HAP-1 (cell line): ENCODE results near the gene YPEL1.
A peak's percentile ranks its signal among the peaks of the same experiment; 100 is the strongest.

ENCODE experiments used
- DNase-seq, 2 experiments: peaks; one replicate each; pipeline ENCODE4 v3.0.0-alpha.2; 2016 to 2020; ENCODE audit warnings: low spot score in 2 of 2
- H3K27me3 ChIP-seq: fragments of 250-450 bp; sonication (Bioruptor Pico); 2 replicates; pipeline ENCODE4 v1.5.1; 2020; ENCODE audit warnings: low read depth, mild to moderate bottlenecking, moderate library complexity
- H3K36me3 ChIP-seq: fragments of 250-450 bp; sonication (Bioruptor Pico); replicated peaks from 2 replicates; pipeline ENCODE4 v1.5.1; 2020; ENCODE audit warnings: mild to moderate bottlenecking
- H3K4me1 ChIP-seq: fragments of 250-450 bp; sonication (Bioruptor Pico); 2 replicates; pipeline ENCODE4 v1.5.1; 2020; ENCODE audit warnings: mild to moderate bottlenecking
- H3K4me3 ChIP-seq: fragments of 250-450 bp; sonication (Bioruptor Pico); 2 replicates; pipeline ENCODE4 v1.5.1; 2020; ENCODE audit warnings: mild to moderate bottlenecking, moderate library complexity
- H3K9me3 ChIP-seq: fragments of 250-450 bp; sonication (Bioruptor Pico); 2 replicates; pipeline ENCODE4 v1.5.1; 2020; ENCODE audit warnings: mild to moderate bottlenecking, moderate library complexity
- in situ Hi-C: fragments of 300-500 bp; cut with MboI; formaldehyde crosslinking; loops from 3 replicates; pipeline ENCODE4 v1.14.3; 2020; ENCODE audit warnings: low sequenced_read_pairs, inconsistent platforms, mixed read lengths

YPEL1 gene, protein sequence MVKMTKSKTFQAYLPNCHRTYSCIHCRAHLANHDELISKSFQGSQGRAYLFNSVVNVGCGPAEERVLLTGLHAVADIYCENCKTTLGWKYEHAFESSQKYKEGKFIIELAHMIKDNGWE

DNA sequence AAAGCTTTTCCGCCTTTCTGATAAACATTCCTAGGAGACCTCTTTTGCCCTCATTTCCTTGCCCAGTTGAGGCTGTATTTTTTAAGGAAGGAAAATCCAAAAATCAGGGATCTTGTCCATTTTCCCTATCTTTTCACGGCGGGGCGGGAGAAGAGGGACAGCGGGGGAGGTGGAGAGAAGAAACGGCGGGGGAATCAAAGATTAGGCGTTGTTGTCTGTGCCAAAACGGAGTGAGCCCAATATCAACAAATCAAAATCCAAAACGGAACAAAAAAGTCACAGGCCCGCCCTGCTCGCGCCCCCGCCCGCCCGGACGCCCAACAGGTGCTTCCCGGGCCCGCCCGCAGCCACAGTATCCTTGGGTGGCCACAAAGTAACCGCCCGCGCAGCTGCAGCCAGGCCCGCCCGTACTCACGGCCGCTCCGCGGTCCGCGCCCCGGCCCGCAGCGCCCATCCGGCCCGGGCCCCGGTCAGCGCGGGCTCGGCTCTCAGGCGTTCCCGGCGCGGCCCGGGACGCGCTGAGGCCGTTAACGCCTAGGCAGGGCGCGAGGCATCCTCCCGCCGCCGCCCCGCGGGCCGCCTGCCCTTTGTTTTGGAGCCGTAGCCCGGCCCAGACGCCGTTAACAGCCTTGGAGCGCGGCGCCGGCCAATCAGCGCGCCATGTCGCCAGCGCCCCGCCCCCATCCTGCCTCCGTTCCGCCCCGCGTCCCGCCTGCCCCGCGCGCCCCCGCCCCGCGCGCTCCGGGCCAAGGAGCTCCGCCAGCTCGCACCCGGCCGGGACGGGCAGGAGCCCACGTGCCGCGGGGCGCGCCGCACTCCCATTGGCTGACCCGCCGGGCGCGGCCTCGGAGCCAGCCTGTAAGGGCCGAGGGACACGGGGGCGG, at the start of gene YPEL1:
Gene YPEL1 (minus strand): TSS at position 595 of the 884 bp plus-strand sequence. CDS start 25,050 bp downstream, outside the sequence.
- Histone ChIP-seq H3K27me3 (no peaks in the 10 kb centered on the region), H3K4me1 (peaks cover 10% of the 10 kb centered on the region), H3K9me3 (no peaks in the 10 kb centered on the region), H3K4me3 (peak within 1 kb of the TSS; percentile 37), H3K36me3 (no peaks in the 10 kb centered on the region)
- in situ Hi-C loops = no loop called here
- peak; percentile 89 to 96 for DNase-seq

DNA sequence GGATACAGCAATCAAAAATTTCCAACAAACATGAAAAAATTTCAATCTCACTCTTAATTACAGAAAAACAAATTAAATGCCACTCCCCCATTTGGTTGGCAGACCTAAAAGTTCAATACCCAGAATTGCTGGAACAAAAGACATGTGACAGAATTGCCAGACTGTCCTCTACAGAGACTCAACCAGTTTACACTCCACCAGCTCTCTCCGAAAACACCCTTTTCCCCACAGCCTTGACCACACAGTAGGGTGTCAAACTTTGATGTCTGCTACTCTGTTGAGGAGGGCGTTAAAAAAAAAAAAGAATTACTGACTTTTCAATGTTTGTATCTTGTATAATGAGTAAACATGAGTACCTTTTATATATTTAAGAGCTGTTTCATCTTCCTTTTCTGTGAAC, 44.7 kb upstream of the YPEL1 start:
- DNase-seq = no peak
- Histone ChIP-seq H3K4me1 (no peaks in the 10 kb centered on the region), H3K4me3 (no peak overlapping the region), H3K27me3 (no peaks in the 10 kb centered on the region), H3K36me3 (peaks cover 10% of the 10 kb centered on the region), H3K9me3 (no peaks in the 10 kb centered on the region)
- in situ Hi-C loops = no loop called here

DNA sequence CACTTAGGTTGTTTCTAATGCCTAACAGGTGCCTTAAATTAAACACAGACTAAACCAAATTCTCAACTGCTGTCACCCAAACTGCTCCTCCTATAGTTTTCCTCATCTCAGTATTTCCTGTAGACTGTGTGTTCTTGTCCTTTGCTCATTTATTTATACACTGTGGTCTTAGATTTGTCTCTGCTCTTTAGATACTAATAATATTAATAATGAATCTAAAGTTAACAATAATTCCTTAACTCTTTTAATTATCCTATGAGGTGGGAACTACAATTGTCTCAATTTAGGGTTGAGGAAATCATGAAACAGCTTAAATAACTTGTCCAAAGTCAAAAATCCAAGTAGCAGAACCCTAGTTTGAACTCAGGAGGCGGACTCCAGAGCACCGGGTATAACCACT, 43.9 kb upstream of the YPEL1 start:
- H3K9me3 ChIP-seq = no peaks in the 10 kb centered on the region
- peaks cover 6% of the 10 kb centered on the region for H3K36me3 ChIP-seq
- in situ Hi-C loops = no loop called here
- no peaks in the 10 kb centered on the region for H3K4me1 ChIP-seq
- no peaks in the 10 kb centered on the region for H3K27me3 ChIP-seq
- H3K4me3 ChIP-seq = no peak overlapping the region
- DNase-seq = no peak

DNA sequence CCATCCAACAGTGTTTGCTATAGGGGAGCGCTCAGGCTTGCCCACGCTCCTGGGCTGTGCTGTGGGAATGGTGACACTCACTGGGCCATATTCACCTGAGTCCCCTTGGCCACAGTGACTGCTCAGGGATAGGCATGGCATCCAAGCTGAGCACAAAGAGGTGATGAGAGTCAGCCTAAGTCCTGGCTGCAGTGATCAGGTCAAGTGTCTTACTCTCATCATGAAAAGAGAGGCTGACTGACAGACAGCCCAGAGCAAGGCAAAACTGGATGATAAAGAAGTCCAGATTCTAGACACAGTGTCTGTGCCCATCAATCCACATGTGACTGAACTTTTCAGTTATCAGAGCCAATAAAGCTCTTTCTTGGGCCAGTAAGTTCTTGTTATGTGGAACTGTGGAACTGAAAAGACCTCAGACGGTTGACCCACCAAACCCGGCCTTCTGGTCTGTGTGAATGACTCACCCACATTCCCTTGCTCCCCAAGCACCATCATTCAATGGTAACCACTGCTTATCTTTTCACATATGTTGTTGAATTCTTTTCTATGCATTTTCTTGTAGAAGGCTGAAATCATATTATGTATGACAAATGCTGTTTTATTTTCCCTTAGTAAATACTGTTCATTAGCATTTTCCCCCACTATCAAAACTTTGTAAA, 43.2 kb upstream of the YPEL1 start:
- Histone ChIP-seq H3K27me3 (no peaks in the 10 kb centered on the region), H3K4me1 (no peaks in the 10 kb centered on the region), H3K36me3 (peaks cover 10% of the 10 kb centered on the region), H3K9me3 (no peaks in the 10 kb centered on the region), H3K4me3 (no peak overlapping the region)
- DNase-seq = no peak
- in situ Hi-C loops = no loop called here

DNA sequence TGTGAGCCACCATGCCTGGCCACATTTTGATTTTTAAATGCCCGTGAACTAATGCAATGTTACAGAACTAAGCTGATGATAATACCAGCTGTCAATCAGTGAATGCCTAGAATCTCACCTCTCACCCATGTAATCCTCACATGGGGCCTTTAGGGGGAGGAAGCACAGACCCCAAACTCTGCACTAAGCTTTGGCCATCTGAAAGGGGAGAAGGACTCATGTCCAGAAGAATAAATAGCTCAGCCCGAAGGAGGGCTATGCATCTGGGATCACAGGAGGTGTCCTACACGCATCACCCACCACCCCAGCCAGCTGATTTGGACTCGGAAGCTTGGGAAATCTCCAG, 36.0 kb upstream of the YPEL1 start:
- H3K27me3 ChIP-seq = no peaks in the 10 kb centered on the region
- H3K4me3 ChIP-seq = no peak overlapping the region
- H3K4me1 ChIP-seq = no peaks in the 10 kb centered on the region
- DNase-seq = no peak
- H3K9me3 ChIP-seq = no peaks in the 10 kb centered on the region
- in situ Hi-C loops = no loop called here
- H3K36me3 ChIP-seq = peaks cover 57% of the 10 kb centered on the region

DNA sequence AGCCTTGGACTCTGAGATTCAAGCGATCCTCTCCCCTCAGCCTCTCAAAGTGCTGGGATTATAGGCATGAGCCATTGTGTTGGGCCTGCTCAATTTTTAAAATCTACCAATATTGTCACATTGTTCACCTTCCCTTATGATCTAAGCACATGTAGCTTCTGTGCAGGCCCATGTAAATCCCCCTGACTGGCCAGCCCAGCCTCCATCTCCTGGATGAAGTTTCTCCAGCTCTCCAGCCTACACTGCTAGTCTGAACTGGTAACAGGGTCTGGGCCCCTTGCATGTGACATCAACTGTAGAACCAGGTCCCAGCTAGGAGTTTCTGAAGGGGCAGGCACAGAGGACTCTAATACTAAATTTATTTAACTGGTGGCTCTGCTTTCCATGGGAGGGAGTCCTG, 32.8 kb upstream of the YPEL1 start:
- peaks cover 78% of the 10 kb centered on the region for H3K36me3 ChIP-seq
- no peaks in the 10 kb centered on the region for H3K4me1 ChIP-seq
- no peaks in the 10 kb centered on the region for H3K27me3 ChIP-seq
- no peaks in the 10 kb centered on the region for H3K9me3 ChIP-seq
- in situ Hi-C loops = loop anchor here (10.0 kb wide), 1 partner anchor 64 kb away; no protein-coding TSS in a partner anchor
- DNase-seq = no peak
- H3K4me3 ChIP-seq = no peak overlapping the region

DNA sequence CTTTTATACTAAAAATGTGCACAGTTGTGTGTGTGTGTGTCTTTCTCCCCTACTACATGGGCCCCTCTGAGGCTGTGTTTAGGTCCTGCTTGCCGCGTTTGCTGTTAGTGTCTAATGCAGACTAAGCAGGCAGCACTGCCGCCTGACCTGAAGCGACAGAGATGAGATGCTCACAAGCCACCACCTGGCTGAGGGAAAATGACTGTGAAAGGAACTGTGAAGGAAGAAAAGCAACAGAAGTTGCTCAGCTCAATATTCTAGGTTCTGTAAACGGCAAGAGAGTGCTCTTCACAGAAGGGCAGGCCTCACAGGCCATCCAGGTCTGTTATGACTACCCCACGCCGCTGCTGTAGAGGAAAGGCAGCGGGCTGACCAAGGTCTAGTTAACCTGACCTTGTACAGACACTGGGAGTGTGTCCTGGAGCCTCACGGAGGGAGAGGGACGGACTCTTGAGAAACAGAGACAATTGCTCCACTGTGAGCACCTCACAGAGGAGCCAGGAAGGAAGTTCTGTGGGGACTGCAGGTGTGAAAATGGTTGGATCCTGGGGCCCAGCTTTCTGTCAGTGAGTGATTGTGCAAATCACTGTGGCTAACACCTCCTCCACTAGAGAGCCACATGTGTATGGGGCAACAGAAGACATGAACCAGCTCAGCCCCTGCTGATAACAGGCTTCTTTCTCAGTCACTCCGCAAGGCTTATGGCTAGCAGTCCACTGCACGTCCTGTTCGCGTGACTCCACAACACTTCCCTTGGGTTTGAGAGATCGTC, 31.3 kb upstream of the YPEL1 start:
- Histone ChIP-seq H3K27me3 (no peaks in the 10 kb centered on the region), H3K4me1 (0 out of 2 replicates have a peak, but pooled peaks cover 1% of the 10 kb centered on the region), H3K36me3 (peaks cover 79% of the 10 kb centered on the region), H3K9me3 (no peaks in the 10 kb centered on the region), H3K4me3 (no peak overlapping the region)
- DNase-seq = no peak
- in situ Hi-C loops = loop anchor here (10.0 kb wide), 1 partner anchor 62 kb away; no protein-coding TSS in a partner anchor

DNA sequence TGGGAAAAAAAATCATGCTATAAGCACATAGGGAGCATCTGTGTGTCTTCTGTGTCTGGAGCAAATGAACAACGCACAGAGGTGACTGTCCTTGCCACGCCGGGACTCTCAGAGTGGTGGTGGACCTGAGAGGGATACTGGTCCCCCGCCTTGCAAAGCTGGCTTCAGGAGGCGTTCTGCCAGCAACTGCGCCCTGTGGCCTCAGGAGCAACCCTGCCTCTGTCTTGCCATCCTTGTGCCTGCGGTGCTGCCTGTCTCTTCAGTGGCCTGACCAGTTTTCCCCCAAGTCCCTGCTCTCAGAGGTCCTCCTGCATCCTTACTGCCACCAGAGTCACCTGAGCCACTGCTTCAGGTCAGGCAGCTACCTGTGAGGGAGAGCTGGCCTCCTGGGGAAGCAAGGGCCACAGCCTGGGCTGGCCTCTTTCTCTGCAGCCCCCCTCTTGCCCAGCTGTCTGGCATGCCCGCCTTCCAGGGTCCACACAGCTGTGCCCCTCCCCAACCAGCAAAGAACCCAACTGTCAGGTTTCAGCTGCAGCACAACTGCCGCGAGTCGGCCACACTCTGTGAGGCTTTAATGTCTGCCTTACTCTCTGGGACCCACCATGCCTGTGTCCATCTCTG, 30.4 kb upstream of the YPEL1 start:
- H3K36me3 ChIP-seq = peaks cover 79% of the 10 kb centered on the region
- in situ Hi-C loops = loop anchor here (10.0 kb wide), 1 partner anchor 61 kb away; no protein-coding TSS in a partner anchor

DNA sequence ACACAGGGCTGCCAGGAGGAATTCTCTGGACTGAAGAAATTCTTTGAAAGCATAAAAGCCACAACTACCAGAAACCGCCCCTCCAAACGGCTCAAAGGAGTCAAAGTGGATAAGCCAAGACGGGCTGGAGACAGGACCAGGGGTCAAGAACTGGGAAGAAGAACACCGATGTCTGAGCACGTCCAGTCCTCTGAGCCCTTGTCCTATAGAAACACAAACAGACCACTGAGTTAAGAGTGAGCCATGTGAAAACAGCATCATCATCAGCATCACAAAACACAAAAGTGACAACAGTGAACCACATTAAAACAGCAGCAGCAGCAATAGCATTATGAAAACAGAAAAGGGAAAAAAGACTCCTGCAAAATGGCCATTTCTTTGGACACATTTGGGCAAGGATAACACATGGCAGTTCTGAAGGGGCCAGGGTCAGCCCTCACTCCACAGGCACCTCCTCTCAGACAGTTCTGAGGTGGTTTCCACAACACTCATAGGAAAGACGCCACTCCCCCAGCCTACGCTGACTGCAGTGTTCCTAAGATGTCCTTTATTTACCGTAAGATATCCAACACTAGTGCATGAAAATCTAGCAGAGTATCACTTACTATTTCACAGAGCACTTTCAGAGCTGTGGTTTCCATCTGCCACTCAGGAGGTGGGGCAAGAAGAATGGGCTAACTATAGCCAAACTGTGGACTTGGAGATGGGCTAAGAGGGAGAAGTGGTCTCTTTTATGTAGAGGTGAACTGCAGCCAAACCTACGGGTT, 28.6 kb upstream of the YPEL1 start:
- no peak for DNase-seq
- Histone ChIP-seq H3K4me3 (no peak overlapping the region), H3K27me3 (no peaks in the 10 kb centered on the region), H3K36me3 (peaks cover 73% of the 10 kb centered on the region), H3K9me3 (no peaks in the 10 kb centered on the region), H3K4me1 (0 out of 2 replicates have a peak, but pooled peaks cover 3% of the 10 kb centered on the region)
- in situ Hi-C loops = loop anchor here (10.0 kb wide), 1 partner anchor 59 kb away; no protein-coding TSS in a partner anchor

More for the DNA sequence above, 30.4 kb upstream of the YPEL1 start:
- Histone ChIP-seq H3K9me3 (no peaks in the 10 kb centered on the region), H3K4me1 (0 out of 2 replicates have a peak, but pooled peaks cover 3% of the 10 kb centered on the region), H3K4me3 (no peak overlapping the region), H3K27me3 (no peaks in the 10 kb centered on the region)
- no peak for DNase-seq

DNA sequence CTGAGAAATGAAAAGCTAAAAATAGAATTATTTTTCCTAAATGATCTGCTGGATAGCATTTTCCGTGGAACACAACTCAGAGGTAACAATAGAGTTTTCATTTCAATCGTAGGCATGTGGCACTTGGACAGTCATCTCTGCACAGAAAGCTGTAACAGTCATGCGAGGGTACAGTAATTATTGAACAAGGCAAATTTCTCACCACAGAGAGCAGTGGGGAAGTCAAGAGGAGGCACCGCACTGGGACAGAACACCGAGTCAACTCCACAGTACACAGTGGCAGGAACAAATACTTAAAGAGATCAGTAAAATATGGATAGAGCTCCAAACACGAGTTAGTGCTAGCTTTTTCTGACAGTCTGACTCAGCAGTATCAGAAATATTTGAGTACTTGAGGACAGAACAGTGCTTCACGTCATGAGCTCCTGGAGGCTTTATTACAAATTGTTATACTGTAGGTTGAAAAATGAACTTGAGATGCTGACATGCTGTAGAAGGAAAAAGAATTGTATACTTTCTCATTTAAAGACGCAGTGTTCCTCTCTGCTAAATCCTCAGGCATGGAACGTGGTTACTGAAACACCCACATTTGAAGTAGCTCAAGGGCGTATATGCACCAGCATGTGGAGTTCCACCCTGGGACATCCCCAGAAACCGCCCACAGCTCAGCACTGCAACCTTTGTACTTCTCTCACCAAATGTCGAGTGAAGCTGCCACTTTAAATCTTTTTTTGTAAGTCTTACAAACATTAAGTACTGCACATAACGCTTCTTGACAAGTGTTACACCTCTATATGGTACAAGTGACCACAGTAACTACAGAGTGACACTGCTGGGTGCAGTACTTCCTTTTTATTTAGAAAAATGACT, 27.4 kb upstream of the YPEL1 start:
- in situ Hi-C loops = loop anchor here (10.0 kb wide), 1 partner anchor 58 kb away; no protein-coding TSS in a partner anchor
- Histone ChIP-seq H3K4me1 (0 out of 2 replicates have a peak, but pooled peaks cover 3% of the 10 kb centered on the region), H3K9me3 (no peaks in the 10 kb centered on the region), H3K4me3 (no peak overlapping the region), H3K36me3 (peaks cover 61% of the 10 kb centered on the region), H3K27me3 (no peaks in the 10 kb centered on the region)
- no peak for DNase-seq

DNA sequence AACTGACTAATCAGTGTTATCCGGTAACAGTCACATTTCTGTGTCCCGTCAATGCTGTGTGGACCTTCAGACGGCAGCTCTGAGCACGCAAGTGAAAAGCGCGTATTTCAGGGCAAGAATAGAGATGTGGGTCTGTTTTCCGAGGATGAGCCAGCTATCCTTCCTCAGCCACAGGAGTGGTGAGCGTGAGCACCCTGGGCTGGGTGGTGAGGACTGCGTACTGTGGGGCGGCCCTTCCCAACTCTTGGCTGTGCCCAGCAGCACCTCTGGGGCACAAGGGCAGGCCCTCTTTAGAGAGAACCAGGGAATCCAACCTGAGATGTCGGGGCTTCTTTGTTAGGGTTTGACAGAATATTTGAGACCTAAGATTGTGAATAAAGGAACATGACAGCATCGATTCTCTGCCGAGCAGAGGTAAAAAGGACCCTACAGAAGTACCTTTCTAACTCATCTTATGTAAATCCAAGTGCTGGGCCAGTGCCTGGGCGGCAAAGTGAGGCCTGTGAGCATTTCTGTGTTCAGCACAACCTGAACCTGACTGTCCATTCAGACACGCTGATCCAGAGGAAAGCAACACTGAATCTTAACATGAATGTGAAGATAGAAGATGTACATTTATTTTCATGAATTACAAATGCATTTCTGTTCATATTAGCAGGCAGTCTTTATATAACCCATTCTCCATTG, 26.5 kb upstream of the YPEL1 start:
- no peak for DNase-seq
- in situ Hi-C loops = loop anchor here (10.0 kb wide), 1 partner anchor 57 kb away; no protein-coding TSS in a partner anchor
- 0 out of 2 replicates have a peak, but pooled peaks cover 3% of the 10 kb centered on the region for H3K4me1 ChIP-seq
- H3K4me3 ChIP-seq = no peak overlapping the region
- no peaks in the 10 kb centered on the region for H3K27me3 ChIP-seq
- peaks cover 56% of the 10 kb centered on the region for H3K36me3 ChIP-seq
- no peaks in the 10 kb centered on the region for H3K9me3 ChIP-seq
